PC-3 (cell line): ENCODE data around the gene GPANK1. TPM values are rescaled to one million over a fixed set of nuclear protein-coding genes. Genes with fewer than 3 reads are reported as not detected.

Source experiments
- ATAC-seq: fragments of 200-7000 bp; cut with Tn5 transposase; 2 replicates; pipeline ENCODE4 v1.9.1; 2020; ENCODE audit warnings: mild to moderate bottlenecking, moderate library complexity
- BruUV-seq: library from RNA; stranded (reverse); fragments of 400-500 nt; replicated peaks from 2 replicates; lab custom pipeline; 2021; lab: Mats Ljungman, UMichigan
- CTCF ChIA-PET: fragments of 300-600 bp; sonication (Branson Sonifier 250); formaldehyde crosslinking; loops from one replicate; lab custom pipeline; 2022; ENCODE audit warnings: antibody characterized with exemption; lab: Charles Lee
- POLR2A ChIA-PET: fragments of 300-600 bp; sonication (Branson Sonifier 250); formaldehyde crosslinking; loops from one replicate; lab custom pipeline; 2022; ENCODE audit warnings: antibody characterized with exemption; ENCODE audit not compliant: unreplicated experiment; lab: Charles Lee
- DNase-seq: peaks from one replicate; pipeline ENCODE4 v3.0.0-alpha.2; 2015
- H2AFZ ChIP-seq: fragments of 300-600 bp; sonication (generic); 2 replicates; pipeline ENCODE4 v1.6.0; 2016; ENCODE audit warnings: antibody characterized with exemption, low read length
- H3F3A ChIP-seq: fragments of 300-600 bp; sonication (generic); one replicate; pipeline ENCODE4 v1.6.0; 2017; ENCODE audit warnings: antibody characterized with exemption, low read length, control low read depth, mild to moderate bottlenecking; ENCODE audit not compliant: unreplicated experiment
- H3K27ac ChIP-seq: fragments of 300-600 bp; sonication (generic); 2 replicates; pipeline ENCODE4 v1.5.1; 2016; ENCODE audit warnings: mild to moderate bottlenecking, low read length
- H3K27me3 ChIP-seq: fragments of 300-600 bp; sonication (generic); 2 replicates; pipeline ENCODE4 v1.6.1; 2016; ENCODE audit warnings: low read length, mixed read lengths
- H3K36me3 ChIP-seq: fragments of 300-600 bp; sonication (generic); 2 replicates; pipeline ENCODE4 v1.6.1; 2016; ENCODE audit warnings: low read depth, mixed run types, low read length, mixed read lengths
- H3K4me1 ChIP-seq: fragments of 300-600 bp; sonication (generic); 2 replicates; pipeline ENCODE4 v1.5.1; 2016; ENCODE audit warnings: low read length; ENCODE audit not compliant: insufficient read depth
- H3K4me2 ChIP-seq: fragments of 300-600 bp; sonication (generic); 2 replicates; pipeline ENCODE4 v1.6.0; 2016; ENCODE audit warnings: low read length
- H3K4me3 ChIP-seq: fragments of 300-600 bp; sonication (generic); 2 replicates; pipeline ENCODE4 v1.5.1; 2016; ENCODE audit warnings: mild to moderate bottlenecking, low read length, mixed read lengths
- H3K79me2 ChIP-seq: fragments of 300-600 bp; sonication (generic); 2 replicates; pipeline ENCODE4 v1.6.1; 2017; ENCODE audit warnings: low read length, mixed read lengths
- H3K9ac ChIP-seq: fragments of 300-600 bp; sonication (generic); 2 replicates; pipeline ENCODE4 v1.6.0; 2016; ENCODE audit warnings: mild to moderate bottlenecking, low read length
- H3K9me2 ChIP-seq: fragments of 300-600 bp; sonication (generic); replicated peaks from 2 replicates; pipeline ENCODE4 v1.6.1; 2016; ENCODE audit warnings: mixed run types, low read length, mixed read lengths
- H3K9me3 ChIP-seq: fragments of 300-600 bp; sonication (generic); 2 replicates; pipeline ENCODE4 v1.6.1; 2016; ENCODE audit warnings: low read length, mixed read lengths
- H4K20me1 ChIP-seq: fragments of 300-600 bp; sonication (generic); 2 replicates; pipeline ENCODE4 v1.6.1; 2016; ENCODE audit warnings: low read length, mixed read lengths
- EZH2 ChIP-seq: fragments of 300-600 bp; sonication (generic); IDR thresholded peaks from one replicate; pipeline ENCODE4 v1.6.1; 2017; ENCODE audit warnings: antibody characterized with exemption, mild to moderate bottlenecking, low read length; ENCODE audit not compliant: unreplicated experiment
- EZH2phosphoT487 ChIP-seq: fragments of 300-600 bp; sonication (generic); IDR thresholded peaks from 2 replicates; pipeline ENCODE4 v1.6.1; 2018; ENCODE audit warnings: mild to moderate bottlenecking, antibody characterized with exemption, low read length, borderline replicate concordance
- intact Hi-C: fragments of 100-400 bp; cut with micrococcal nuclease; formaldehyde crosslinking; loops from 2 replicates; pipeline ENCODE4 v1.9.0; 2023
- total RNA-seq: library from RNA; depleted of rRNA; stranded (reverse); fragments of >200 nt; gene quantifications from 2 replicates; pipeline ENCODE4 v1.2.3, GENCODE V29; 2014
- TF ChIP-seq, protein P1 (sequence below): fragments of 300-600 bp; sonication (generic); conservative IDR thresholded peaks from 2 replicates; pipeline ENCODE4 v1.5.1; 2017; ENCODE audit warnings: antibody characterized with exemption, low read depth, mild to moderate bottlenecking, low read length

The GPANK1 gene
- total RNA-seq, 1 experiment from 2014 or later = 11.8 TPM

DNA sequence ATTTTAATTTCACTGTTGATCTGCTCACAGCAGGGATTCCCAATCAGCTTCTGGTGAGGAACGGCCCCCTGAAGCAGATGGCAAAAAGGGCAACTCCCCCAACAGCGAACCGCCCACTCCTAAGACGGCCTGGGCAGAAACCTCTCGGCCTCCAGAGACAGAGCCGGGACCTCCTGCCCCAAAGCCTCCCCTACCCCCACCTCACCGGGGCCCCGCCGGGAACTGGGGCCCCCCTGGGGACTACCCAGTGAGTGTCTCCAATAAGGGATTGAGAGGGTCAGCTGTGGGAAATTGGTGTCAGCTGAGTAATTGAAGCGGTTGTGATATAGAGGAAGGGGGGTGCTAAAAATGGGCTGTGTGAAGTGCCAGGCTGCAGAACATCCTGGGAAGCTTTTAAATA, 37.8 kb downstream of the GPANK1 start:
- no peak overlapping the region for H3K4me2 ChIP-seq
- H3K36me3 ChIP-seq = peaks cover 83% of the 10 kb centered on the region
- H2AFZ ChIP-seq = no peak overlapping the region
- H3K4me3 ChIP-seq = no peak overlapping the region
- peaks cover 38% of the 10 kb centered on the region for H3K79me2 ChIP-seq
- no peak overlapping the region for H3K27ac ChIP-seq
- H3K9me3 ChIP-seq = no peaks in the 10 kb centered on the region
- H3F3A ChIP-seq = no peaks in the 10 kb centered on the region
- H3K4me1 ChIP-seq = peaks cover 11% of the 10 kb centered on the region
- H3K9me2 ChIP-seq = no peaks in the 10 kb centered on the region
- ChIA-PET POLR2A (no interaction called here), CTCF (no interaction called here)
- H3K9ac ChIP-seq = no peak overlapping the region
- BruUV-seq = no TSS peak
- no peak for ATAC-seq
- no peak for DNase-seq
- H3K27me3 ChIP-seq = no peaks in the 10 kb centered on the region
- intact Hi-C loops = no loop called here
- peaks cover 20% of the 10 kb centered on the region for H4K20me1 ChIP-seq
- TF ChIP-seq EZH2 (no peak), EZH2phosphoT487 (no peak)
- TF ChIP-seq, protein P1, sequence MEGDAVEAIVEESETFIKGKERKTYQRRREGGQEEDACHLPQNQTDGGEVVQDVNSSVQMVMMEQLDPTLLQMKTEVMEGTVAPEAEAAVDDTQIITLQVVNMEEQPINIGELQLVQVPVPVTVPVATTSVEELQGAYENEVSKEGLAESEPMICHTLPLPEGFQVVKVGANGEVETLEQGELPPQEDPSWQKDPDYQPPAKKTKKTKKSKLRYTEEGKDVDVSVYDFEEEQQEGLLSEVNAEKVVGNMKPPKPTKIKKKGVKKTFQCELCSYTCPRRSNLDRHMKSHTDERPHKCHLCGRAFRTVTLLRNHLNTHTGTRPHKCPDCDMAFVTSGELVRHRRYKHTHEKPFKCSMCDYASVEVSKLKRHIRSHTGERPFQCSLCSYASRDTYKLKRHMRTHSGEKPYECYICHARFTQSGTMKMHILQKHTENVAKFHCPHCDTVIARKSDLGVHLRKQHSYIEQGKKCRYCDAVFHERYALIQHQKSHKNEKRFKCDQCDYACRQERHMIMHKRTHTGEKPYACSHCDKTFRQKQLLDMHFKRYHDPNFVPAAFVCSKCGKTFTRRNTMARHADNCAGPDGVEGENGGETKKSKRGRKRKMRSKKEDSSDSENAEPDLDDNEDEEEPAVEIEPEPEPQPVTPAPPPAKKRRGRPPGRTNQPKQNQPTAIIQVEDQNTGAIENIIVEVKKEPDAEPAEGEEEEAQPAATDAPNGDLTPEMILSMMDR = no peak

DNA sequence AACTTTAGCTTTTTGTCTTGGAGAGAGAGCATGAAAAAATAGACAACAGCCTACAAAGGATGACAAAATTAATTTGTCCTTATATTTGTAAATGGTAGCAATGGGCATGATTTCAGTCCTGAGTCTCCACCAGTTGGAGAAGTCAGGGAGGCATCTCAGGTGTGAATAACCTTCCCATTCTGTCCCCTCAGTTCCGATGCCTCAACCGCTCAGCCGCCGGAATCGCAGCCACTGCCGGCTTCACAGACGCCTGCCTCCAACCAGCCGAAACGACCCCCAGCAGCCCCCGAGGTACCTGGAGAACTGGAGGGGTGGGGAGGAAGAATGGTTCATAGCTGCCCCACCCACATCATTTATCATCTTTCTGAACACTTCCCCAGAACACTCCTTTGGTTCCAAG, 40.7 kb downstream of the GPANK1 start:
- Histone ChIP-seq H4K20me1 (peaks cover 24% of the 10 kb centered on the region), H3K4me3 (no peak overlapping the region), H3K4me1 (peaks cover 17% of the 10 kb centered on the region), H3K79me2 (peaks cover 52% of the 10 kb centered on the region), H3K9me3 (no peaks in the 10 kb centered on the region), H3K4me2 (no peak overlapping the region), H3F3A (no peaks in the 10 kb centered on the region), H3K9me2 (no peaks in the 10 kb centered on the region), H3K9ac (no peak overlapping the region), H2AFZ (no peak overlapping the region), H3K27ac (no peak overlapping the region), H3K36me3 (peaks cover 55% of the 10 kb centered on the region), H3K27me3 (no peaks in the 10 kb centered on the region)
- CTCF ChIA-PET = no interaction called here
- no peak for DNase-seq
- TF ChIP-seq EZH2phosphoT487 (no peak), EZH2 (no peak)
- TF ChIP-seq, protein P1 = no peak
- BruUV-seq = no TSS peak
- POLR2A ChIA-PET = no interaction called here
- ATAC-seq = no peak
- intact Hi-C loops = no loop called here

DNA sequence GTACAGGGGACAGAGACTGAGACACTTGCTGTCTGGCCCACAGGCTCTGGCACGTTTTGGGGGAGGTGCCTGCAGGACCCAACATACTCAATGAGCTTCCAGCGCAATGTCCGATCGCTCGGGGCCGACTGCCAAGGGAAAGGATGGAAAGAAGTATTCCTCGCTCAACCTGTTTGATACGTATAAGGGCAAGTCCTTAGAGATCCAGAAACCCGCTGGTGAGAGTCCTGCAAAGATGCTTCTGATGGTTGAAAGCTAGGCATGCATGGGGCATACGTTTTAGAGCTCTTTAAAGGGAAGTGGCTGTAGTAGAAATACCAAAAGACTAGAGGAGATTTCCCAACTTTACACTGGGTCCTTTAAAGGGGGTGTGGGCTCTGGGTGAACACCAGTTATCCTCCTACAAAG, 42.1 kb downstream of the GPANK1 start:
- Histone ChIP-seq H3F3A (no peaks in the 10 kb centered on the region), H3K4me2 (peak overlapping the region; percentile 98), H3K4me1 (peaks cover 17% of the 10 kb centered on the region), H3K27ac (peak overlapping the region; percentile 79), H2AFZ (no peak overlapping the region), H3K9ac (peak overlapping the region; percentile 99), H3K79me2 (peaks cover 52% of the 10 kb centered on the region), H3K9me3 (no peaks in the 10 kb centered on the region), H3K9me2 (no peaks in the 10 kb centered on the region), H3K27me3 (no peaks in the 10 kb centered on the region), H3K4me3 (peak overlapping the region; percentile 99), H3K36me3 (peaks cover 42% of the 10 kb centered on the region), H4K20me1 (peaks cover 24% of the 10 kb centered on the region)
- TF ChIP-seq, protein P1 = no peak
- TF ChIP-seq EZH2 (no peak), EZH2phosphoT487 (no peak)
- ChIA-PET POLR2A (interaction anchor here (0.5 kb wide), 1 partner anchor 29 kb away, joined by 4 read pairs; no protein-coding TSS in a partner anchor), CTCF (no interaction called here)
- intact Hi-C loops = no loop called here
- ATAC-seq = no peak
- no TSS peak for BruUV-seq
- peak; percentile 60 for DNase-seq
